ENCODE results near the gene MSX2. TPM values are rescaled to one million over a fixed set of nuclear protein-coding genes. Genes with fewer than 3 reads are reported as not detected.
"Not testable (repeated sequence)": the region's sequence is repeated elsewhere in the genome, so short reads cannot be mapped to it uniquely, and the experiment has no call there.

The MSX2 gene
- total and polyA plus RNA-seq, 8 donors, result 0.23 to 0.55 (median 0.38) TPM

- no peak for DNase-seq
- intact Hi-C loops (cut with DNase I), result no loop called here
- H3K36me3 ChIP-seq, result no peaks in the 10 kb centered on the region
- 58 to 62% methylated on average over 3 of the region's 3 CpGs for WGBS, 2 donors
- H3K27me3 ChIP-seq, result peaks cover 0 to 6% (median 1%) of the 10 kb centered on the region in 4 donors
- TF ChIP-seq CTCF (IDR thresholded peaks at IDR 0.05), result no peak
- no peak overlapping the region for H3K27ac ChIP-seq
- no peaks in the 10 kb centered on the region for H3K9me3 ChIP-seq
- H3K4me1 ChIP-seq, result no peaks in the 10 kb centered on the region
- no peak for ATAC-seq
- H3K4me3 ChIP-seq, result no peak overlapping the region
- no peak for FAIRE-seq
Observed at GRCh38 chr5:174759091-174759490, 34.7 kb downstream of the MSX2 start.

GRCh38 chr5:174760721-174761120 is 36.3 kb downstream of the MSX2 start:
- TF ChIP-seq CTCF (IDR thresholded peaks at IDR 0.05), result no peak
- no peak for DNase-seq
- WGBS, 2 donors, result 79 to 84% methylated on average over 11 of the region's 11 CpGs
- no peaks in the 10 kb centered on the region for H3K4me1 ChIP-seq
- ATAC-seq, result no peak
- no peak overlapping the region for H3K4me3 ChIP-seq
- H3K36me3 ChIP-seq, result no peaks in the 10 kb centered on the region
- H3K9me3 ChIP-seq, result no peaks in the 10 kb centered on the region
- FAIRE-seq, result no peak
- intact Hi-C loops (cut with DNase I), result no loop called here
- peaks cover 0 to 4% (median 1%) of the 10 kb centered on the region in 4 donors for H3K27me3 ChIP-seq
- no peak overlapping the region for H3K27ac ChIP-seq

DNA sequence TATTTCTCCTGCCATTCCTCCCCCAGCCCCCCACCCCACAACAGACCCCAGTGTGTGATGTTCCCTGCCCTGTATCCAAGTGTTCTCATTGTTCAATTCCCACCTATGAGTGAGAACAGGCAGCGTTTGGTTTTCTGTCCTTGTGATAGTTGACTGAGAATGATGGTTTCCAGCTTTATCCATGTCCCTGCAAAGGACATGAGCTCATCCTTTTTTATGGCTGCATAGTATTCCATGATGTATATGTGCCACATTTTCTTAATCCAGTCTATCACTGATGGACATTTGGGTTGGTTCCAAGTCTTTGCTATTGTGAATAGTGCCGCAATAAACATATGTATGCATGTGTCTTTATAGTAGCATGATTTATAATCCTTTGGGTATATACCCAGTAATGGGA is 37.0 kb downstream of the MSX2 start:
- H3K4me3 ChIP-seq; intact Hi-C loops (cut with DNase I); H3K4me1 ChIP-seq; DNase-seq; H3K36me3 ChIP-seq; H3K9me3 ChIP-seq; FAIRE-seq; ATAC-seq; H3K27me3 ChIP-seq; H3K27ac ChIP-seq: not testable (repeated sequence)
- 46 to 56% methylated on average over 1 of the region's 2 CpGs for WGBS, 2 donors

DNA sequence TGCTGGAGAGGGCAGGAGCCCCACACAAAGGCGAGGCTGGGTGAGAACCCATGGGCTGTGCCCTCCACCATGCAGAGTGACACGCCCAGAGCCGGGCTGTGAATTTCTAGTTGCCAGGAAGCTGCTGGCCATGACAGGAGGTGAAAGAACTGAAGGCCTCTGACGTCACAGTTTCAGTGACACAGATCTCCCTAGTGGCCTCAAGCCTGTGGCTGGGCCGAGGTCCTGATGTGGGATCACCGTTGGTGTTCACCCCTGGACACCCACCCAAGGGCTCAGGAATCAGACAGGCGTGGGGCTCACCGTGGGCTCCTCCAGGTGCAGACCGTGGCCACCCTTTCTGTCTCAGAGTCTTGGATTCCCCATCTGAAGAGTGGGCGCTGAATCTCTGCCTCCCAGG is 39.9 kb downstream of the MSX2 start:
- intact Hi-C loops (cut with DNase I), result no loop called here

DNA sequence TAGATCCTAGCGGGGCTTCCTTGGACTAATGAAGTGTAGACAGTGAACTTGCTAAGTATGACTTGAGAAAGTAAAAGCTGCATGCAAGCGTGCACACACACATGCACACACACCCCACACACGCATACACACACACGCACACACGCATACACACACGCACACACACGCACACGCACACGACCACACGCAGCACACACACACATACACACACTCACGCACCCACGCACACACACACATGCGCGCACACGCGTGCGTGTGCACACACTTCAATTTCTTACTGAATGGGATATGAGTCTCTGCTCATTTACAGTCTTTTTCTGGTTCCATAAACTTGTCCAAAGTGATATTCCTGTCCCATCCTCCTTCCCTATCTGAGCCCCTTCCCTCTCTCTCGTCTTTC is 41.2 kb downstream of the MSX2 start:
- Histone ChIP-seq H3K4me1 (no peaks in the 10 kb centered on the region), H3K27ac (no peak overlapping the region), H3K36me3 (no peaks in the 10 kb centered on the region), H3K27me3 (peaks cover 0 to 4% (median 1%) of the 10 kb centered on the region in 4 donors), H3K9me3 (no peaks in the 10 kb centered on the region), H3K4me3 (no peak overlapping the region)
- FAIRE-seq (no peak), DNase-seq (no peak), ATAC-seq (no peak)
- TF ChIP-seq CTCF (IDR thresholded peaks at IDR 0.05), result no peak
- intact Hi-C loops (cut with DNase I), result no loop called here
- 78 to 87% methylated on average over 18 of the region's 18 CpGs for WGBS, 2 donors

More for the DNA sequence above, 39.9 kb downstream of the MSX2 start:
- no peak overlapping the region for H3K27ac ChIP-seq
- H3K4me3 ChIP-seq, result no peak overlapping the region
- WGBS, 2 donors, result 59 to 68% methylated on average over 10 of the region's 10 CpGs
- TF ChIP-seq CTCF (IDR thresholded peaks at IDR 0.05), result no peak
- no peak for ATAC-seq
- no peaks in the 10 kb centered on the region for H3K4me1 ChIP-seq
- no peak for DNase-seq
- no peaks in the 10 kb centered on the region for H3K36me3 ChIP-seq
- no peaks in the 10 kb centered on the region for H3K9me3 ChIP-seq
- FAIRE-seq, result no peak
- H3K27me3 ChIP-seq, result peaks cover 0 to 4% (median 1%) of the 10 kb centered on the region in 4 donors
